Stomach (tissue), 9 donors: Measurements from ENCODE around the gene PCDHB7. TPM values are rescaled to one million over a fixed set of nuclear protein-coding genes. Genes with fewer than 3 reads are reported as not detected.
A peak's percentile ranks its signal among the peaks of the same experiment; 100 is the strongest.
"Not testable (repeated sequence)": the region's sequence is repeated elsewhere in the genome, so short reads cannot be mapped to it uniquely, and the experiment has no call there.

Experiments used
- DNase-seq, 2 donors: peaks; one replicate each; pipeline versions ENCODE4 v3.0.0 to v3.0.0-alpha.2; 2013 to 2019
- H3K27ac ChIP-seq, 5 donors: fragments of 200-600 bp in 4 of 5; sonication (generic) in 4 of 5; one replicate each; pipeline ENCODE4 v1.5.1; 2013 to 2019; ENCODE audit warnings: mild to moderate bottlenecking in 1 of 5, moderate library complexity in 1 of 5
- H3K27me3 ChIP-seq, 3 donors: fragments of 200-600 bp; sonication (generic); one replicate each; pipeline ENCODE4 v1.5.1; 2017 to 2019; ENCODE audit warnings: mixed run types in 1 of 3
- H3K36me3 ChIP-seq, 4 donors: fragments of 200-600 bp; sonication (generic); 1 replicate in 3 of 4; 2 replicates in 1 of 4; pipeline ENCODE4 v1.5.1; 2016 to 2019
- H3K4me1 ChIP-seq, 4 donors: fragments of 200-600 bp; sonication (generic); one replicate each; pipeline ENCODE4 v1.5.1; 2016 to 2019
- H3K4me3 ChIP-seq, 4 donors: fragments of 200-600 bp; sonication (generic) in 3 of 4; one replicate each; pipeline ENCODE4 v1.5.1; 2016 to 2019; ENCODE audit warnings: mild to moderate bottlenecking in 1 of 4
- H3K9me3 ChIP-seq, 4 donors: fragments of 200-600 bp; sonication (generic); one replicate each; pipeline ENCODE4 v1.5.1; 2016 to 2019
- CTCF ChIP-seq, 7 experiments: fragments of 450-650 bp in 4 of 7; fragments of 200-600 bp in 3 of 7; sonication (generic) in 3 of 7; IDR thresholded peaks; one replicate each; pipeline ENCODE4 v1.5.1; 2016 to 2019; ENCODE audit warnings: antibody characterized with exemption in 7 of 7, control low read depth in 2 of 7, mild to moderate bottlenecking in 1 of 7
- EP300 ChIP-seq: sonication (generic); formaldehyde crosslinking; IDR thresholded peaks from one replicate; pipeline ENCODE4 v1.6.1; 2017; ENCODE audit warnings: antibody characterized with exemption
- POLR2A ChIP-seq, 4 donors: fragments of 450-650 bp; IDR thresholded peaks; one replicate each; pipeline ENCODE4 v1.6.1; 2016; ENCODE audit warnings: antibody characterized with exemption in 4 of 4, control low read depth in 2 of 4, mild to moderate bottlenecking in 1 of 4, moderate library complexity in 1 of 4
- POLR2AphosphoS5 ChIP-seq, 3 donors: sonication (generic); formaldehyde crosslinking; IDR thresholded peaks; one replicate each; pipeline ENCODE4 v1.6.1; 2016; ENCODE audit warnings: antibody characterized with exemption in 3 of 3
- WGBS, 5 donors: extraction: QIAGEN DNeasy Blood & Tissue Kit in 3 of 5; methylation state at CpG; one replicate each; pipeline versions ENCODE4 v1.1.5 to v1.1.7; 2013 to 2018; 5-methylcytosine and 5-hydroxymethylcytosine counted together
- intact Hi-C: fragments of 100-400 bp; cut with DNase I; formaldehyde crosslinking; loops from one replicate; pipeline ENCODE4 v1.15.1; 2023; ENCODE audit warnings: low total_unique reads
- polyA plus RNA-seq, 3 donors: library from polyadenylated mRNA; stranded (reverse); fragments of 200-250 nt; gene quantifications; one replicate each; pipeline ENCODE4 v1.2.3, GENCODE V29; 2013
- total RNA-seq, 5 donors: library from RNA; depleted of rRNA; stranded (reverse); fragments of >200 nt; gene quantifications; one replicate each; pipeline versions ENCODE4 v1.1.0 to v1.2.3, GENCODE V29; 2014 to 2016
- donor health status: healthy with polysubstance abuse.
- donor health status: Bipolar disorder and iron deficiency.
- donor health status: healthy.

Gene PCDHB7
- total and polyA plus RNA-seq, 8 donors, result 0.10 to 1.8 (median 0.72) TPM; not detected in 5

- peak; percentile 56 to 65 for DNase-seq
- Histone ChIP-seq H3K36me3 (peaks cover 0 to 12% (median 0%) of the 10 kb centered on the region in 4 donors), H3K9me3 (peaks cover 20 to 95% (median 74%) of the 10 kb centered on the region in 4 donors), H3K27me3 (peaks cover 0 to 42% (median 0%) of the 10 kb centered on the region in 3 donors)
- 4 to 13% (median 8%) methylated on average over 10 to 13 of the region's 18 CpGs for WGBS, 5 donors
- intact Hi-C loops, H3K4me3 ChIP-seq, H3K4me1 ChIP-seq, H3K27ac ChIP-seq: not testable (repeated sequence)
- peak in 2 of 7 experiments; percentile 13 to 28 for TF ChIP-seq CTCF (IDR thresholded peaks at IDR 0.05)
Measured at GRCh38 chr5:141213656-141214339, 41.4 kb downstream of the PCDHB7 start, which contains the start of gene PCDHB13. TSS of gene PCDHB13 (plus strand) at chr5:141213919. CDS start at chr5:141214124, 205 bp downstream.

- H3K4me1 ChIP-seq, DNase-seq, intact Hi-C loops, H3K4me3 ChIP-seq, H3K27ac ChIP-seq: not testable (repeated sequence)
- Histone ChIP-seq H3K9me3 (peaks cover 24 to 95% (median 74%) of the 10 kb centered on the region in 4 donors), H3K27me3 (peaks cover 0 to 35% (median 0%) of the 10 kb centered on the region in 3 donors), H3K36me3 (peaks cover 0 to 16% (median 0%) of the 10 kb centered on the region in 4 donors)
- 54 to 66% (median 59%) methylated on average over 9 to 12 of the region's 12 CpGs for WGBS, 5 donors
Measured at GRCh38 chr5:141214583-141214982, 42.1 kb downstream of the PCDHB7 start.

GRCh38 chr5:141215504-141215903 is 43.1 kb downstream of the PCDHB7 start:
- H3K4me1 ChIP-seq, intact Hi-C loops, DNase-seq, H3K27ac ChIP-seq, H3K4me3 ChIP-seq: not testable (repeated sequence)
- peaks cover 15 to 95% (median 74%) of the 10 kb centered on the region in 4 donors for H3K9me3 ChIP-seq
- peaks cover 0 to 16% (median 0%) of the 10 kb centered on the region in 4 donors for H3K36me3 ChIP-seq
- H3K27me3 ChIP-seq, result peaks cover 0 to 26% (median 0%) of the 10 kb centered on the region in 3 donors
- WGBS, 5 donors, result 25 to 42% (median 36%) methylated on average over 10 to 36 of the region's 40 CpGs

GRCh38 chr5:141216035-141216434 is 43.6 kb downstream of the PCDHB7 start:
- WGBS, 5 donors, result 31 to 51% (median 37%) methylated on average over 12 to 26 of the region's 26 CpGs
- DNase-seq, H3K4me3 ChIP-seq, intact Hi-C loops, H3K27ac ChIP-seq, H3K4me1 ChIP-seq: not testable (repeated sequence)
- peaks cover 0 to 16% (median 1%) of the 10 kb centered on the region in 4 donors for H3K36me3 ChIP-seq
- peaks cover 0 to 21% (median 0%) of the 10 kb centered on the region in 3 donors for H3K27me3 ChIP-seq
- H3K9me3 ChIP-seq, result peaks cover 12 to 95% (median 72%) of the 10 kb centered on the region in 4 donors

- H3K4me3 ChIP-seq, result peak within 1 kb of the TSS; percentile 5 to 23 (median 14)
- peaks cover 0 to 23% (median 0%) of the 10 kb centered on the region in 3 donors for H3K27me3 ChIP-seq
- no peaks in the 10 kb centered on the region for H3K4me1 ChIP-seq
- TF ChIP-seq CTCF (IDR thresholded peaks at IDR 0.05), result no peak
- no peak for TF ChIP-seq EP300
- no peak for TF ChIP-seq POLR2A (IDR thresholded peaks at IDR 0.05)
- TF ChIP-seq POLR2AphosphoS5 (IDR thresholded peaks at IDR 0.05), result no peak
- peaks cover 0 to 10% (median 1%) of the 10 kb centered on the region in 4 donors for H3K36me3 ChIP-seq
- intact Hi-C loops, result no loop called here
- 20 to 31% (median 25%) methylated on average over 15 of the region's 15 CpGs for WGBS, 5 donors
- DNase-seq, result peak in 1 of 2 donors; percentile 52
- no peak within 1 kb of the TSS for H3K27ac ChIP-seq
- H3K9me3 ChIP-seq, result peaks cover 27 to 97% (median 82%) of the 10 kb centered on the region in 4 donors
Measured at GRCh38 chr5:141223112-141223783, 50.8 kb downstream of the PCDHB7 start, which contains the start of gene PCDHB14. TSS of gene PCDHB14 (plus strand) at chr5:141223343. CDS start at chr5:141223506, 163 bp downstream.

- DNase-seq, intact Hi-C loops, H3K27ac ChIP-seq, H3K4me3 ChIP-seq, H3K4me1 ChIP-seq, H3K36me3 ChIP-seq: not testable (repeated sequence)
- H3K9me3 ChIP-seq, result peaks cover 20 to 90% (median 72%) of the 10 kb centered on the region in 4 donors
- 19 to 31% (median 27%) methylated on average over 12 to 35 of the region's 40 CpGs for WGBS, 5 donors
- H3K27me3 ChIP-seq, result peaks cover 0 to 23% (median 0%) of the 10 kb centered on the region in 3 donors
Measured at GRCh38 chr5:141224844-141225243, 52.4 kb downstream of the PCDHB7 start.

- DNase-seq, H3K36me3 ChIP-seq, H3K4me1 ChIP-seq, intact Hi-C loops, H3K4me3 ChIP-seq, H3K27ac ChIP-seq: not testable (repeated sequence)
- peaks cover 0 to 23% (median 0%) of the 10 kb centered on the region in 3 donors for H3K27me3 ChIP-seq
- WGBS, 5 donors, result 29 to 57% (median 32%) methylated on average over 11 to 30 of the region's 30 CpGs
- peaks cover 20 to 88% (median 71%) of the 10 kb centered on the region in 4 donors for H3K9me3 ChIP-seq
Measured at GRCh38 chr5:141225421-141225820, 53.0 kb downstream of the PCDHB7 start.
